ENCODE results near the gene ST7.

- no peak for TF ChIP-seq CTCF (IDR thresholded peaks at IDR 0.05; ENCODE audit: low read depth, low read length)
- no peak for TF ChIP-seq MAX (IDR thresholded peaks at IDR 0.05; ENCODE audit: low read depth, low read length)
- no peak for TF ChIP-seq POLR2A (IDR thresholded peaks at IDR 0.05; ENCODE audit: extremely low read depth, insufficient read length)
These were observed 90.0 kb downstream of the ST7 start for GRCh38 chr7:117043108-117043825.
